LNCaP clone FGC (cell line): Measurements from ENCODE around the gene MRPL55.

Source experiments
- DNase-seq: peaks from one replicate; pipeline ENCODE4 v3.0.0-alpha.2; 2011; ENCODE audit warnings: low read depth
- H3K4me3 ChIP-seq: 2 replicates; pipeline ENCODE4 v1.5.1; 2011; ENCODE audit warnings: mild to moderate bottlenecking, low read depth, low read length, control low read depth
- TF ChIP-seq, protein P1 (sequence below): IDR thresholded peaks from 2 replicates; pipeline ENCODE4 v1.5.1; 2012; ENCODE audit warnings: mild to moderate bottlenecking; ENCODE audit not compliant: control insufficient read depth, insufficient read depth; ENCODE audit errors: extremely low read depth

The MRPL55 gene

GRCh38 chr1:228109073-228109961, at the start of gene MRPL55:
Gene MRPL55 (minus strand): TSS chr1:228109299. CDS start chr1:228108260, 1,039 bp downstream.
- peak; percentile 89 for DNase-seq
- H3K4me3 ChIP-seq, result peak within 1 kb of the TSS; percentile 99
- TF ChIP-seq, protein P1, sequence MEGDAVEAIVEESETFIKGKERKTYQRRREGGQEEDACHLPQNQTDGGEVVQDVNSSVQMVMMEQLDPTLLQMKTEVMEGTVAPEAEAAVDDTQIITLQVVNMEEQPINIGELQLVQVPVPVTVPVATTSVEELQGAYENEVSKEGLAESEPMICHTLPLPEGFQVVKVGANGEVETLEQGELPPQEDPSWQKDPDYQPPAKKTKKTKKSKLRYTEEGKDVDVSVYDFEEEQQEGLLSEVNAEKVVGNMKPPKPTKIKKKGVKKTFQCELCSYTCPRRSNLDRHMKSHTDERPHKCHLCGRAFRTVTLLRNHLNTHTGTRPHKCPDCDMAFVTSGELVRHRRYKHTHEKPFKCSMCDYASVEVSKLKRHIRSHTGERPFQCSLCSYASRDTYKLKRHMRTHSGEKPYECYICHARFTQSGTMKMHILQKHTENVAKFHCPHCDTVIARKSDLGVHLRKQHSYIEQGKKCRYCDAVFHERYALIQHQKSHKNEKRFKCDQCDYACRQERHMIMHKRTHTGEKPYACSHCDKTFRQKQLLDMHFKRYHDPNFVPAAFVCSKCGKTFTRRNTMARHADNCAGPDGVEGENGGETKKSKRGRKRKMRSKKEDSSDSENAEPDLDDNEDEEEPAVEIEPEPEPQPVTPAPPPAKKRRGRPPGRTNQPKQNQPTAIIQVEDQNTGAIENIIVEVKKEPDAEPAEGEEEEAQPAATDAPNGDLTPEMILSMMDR, result no peak

DNA sequence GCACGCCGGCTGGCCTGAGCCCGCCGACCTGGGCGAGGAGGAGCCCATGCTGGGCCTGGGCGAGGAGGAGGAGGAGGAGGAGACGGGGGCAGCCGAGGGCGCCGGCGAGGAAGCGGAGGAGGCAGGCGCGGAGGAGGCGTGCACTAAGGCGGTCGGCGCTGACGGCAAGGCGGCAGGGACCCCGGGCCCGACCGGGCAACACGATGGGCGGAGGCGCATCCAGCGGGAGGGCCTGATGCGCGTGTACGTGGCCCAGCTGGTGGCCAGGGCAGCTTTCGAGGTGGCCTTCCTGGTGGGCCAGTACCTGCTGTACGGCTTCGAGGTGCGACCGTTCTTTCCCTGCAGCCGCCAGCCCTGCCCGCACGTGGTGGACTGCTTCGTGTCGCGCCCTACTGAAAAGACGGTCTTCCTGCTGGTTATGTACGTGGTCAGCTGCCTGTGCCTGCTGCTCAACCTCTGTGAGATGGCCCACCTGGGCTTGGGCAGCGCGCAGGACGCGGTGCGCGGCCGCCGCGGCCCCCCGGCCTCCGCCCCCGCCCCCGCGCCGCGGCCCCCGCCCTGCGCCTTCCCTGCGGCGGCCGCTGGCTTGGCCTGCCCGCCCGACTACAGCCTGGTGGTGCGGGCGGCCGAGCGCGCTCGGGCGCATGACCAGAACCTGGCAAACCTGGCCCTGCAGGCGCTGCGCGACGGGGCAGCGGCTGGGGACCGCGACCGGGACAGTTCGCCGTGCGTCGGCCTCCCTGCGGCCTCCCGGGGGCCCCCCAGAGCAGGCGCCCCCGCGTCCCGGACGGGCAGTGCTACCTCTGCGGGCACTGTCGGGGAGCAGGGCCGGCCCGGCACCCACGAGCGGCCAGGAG, 49.3 kb upstream of the MRPL55 start:
- H3K4me3 ChIP-seq, result no peak overlapping the region
- no peak for DNase-seq
- TF ChIP-seq, protein P1, result no peak

- TF ChIP-seq, protein P1, result no peak
- no peak overlapping the region for H3K4me3 ChIP-seq
- DNase-seq, result no peak
Measured at GRCh38 chr1:228157729-228158126, 48.6 kb upstream of the MRPL55 start.

DNA sequence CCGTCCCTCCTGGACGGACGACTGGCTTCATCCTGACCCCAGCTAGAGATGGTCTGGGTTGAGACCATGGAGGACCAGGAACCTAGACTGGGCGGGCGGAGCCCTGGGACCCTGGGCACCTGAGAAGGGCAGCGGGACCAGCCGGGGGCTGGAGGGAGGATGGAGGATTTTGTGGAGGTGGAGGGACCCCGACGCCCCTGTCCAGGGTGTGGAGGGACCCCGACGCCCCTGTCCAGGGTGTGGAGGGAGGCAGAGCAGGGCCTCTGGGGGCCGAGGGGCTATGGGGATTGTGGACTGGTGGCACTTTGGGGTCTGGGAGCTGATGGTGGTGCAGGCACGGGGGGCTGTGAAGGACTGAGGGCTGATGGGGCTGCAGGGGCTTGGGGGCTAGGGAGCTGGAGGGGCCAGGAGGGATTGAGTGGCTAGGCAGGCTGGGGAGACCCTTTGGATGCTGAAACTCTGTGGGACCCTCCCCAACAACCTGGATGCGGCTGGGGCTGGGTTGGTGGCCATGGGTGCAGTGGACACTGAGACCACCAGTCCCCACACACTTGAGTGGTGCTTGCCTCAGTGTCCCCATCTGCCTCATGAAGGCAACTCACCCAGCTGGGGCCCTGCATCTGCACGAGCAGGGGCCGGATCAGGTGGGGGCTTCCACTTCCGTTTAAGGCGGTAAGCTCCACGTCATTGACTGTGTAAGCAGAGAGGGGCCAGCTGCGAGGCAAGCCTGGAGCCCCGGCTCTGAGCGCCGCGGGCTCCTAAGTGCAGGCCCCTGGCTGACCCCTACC, 48.0 kb upstream of the MRPL55 start:
- no peak overlapping the region for H3K4me3 ChIP-seq
- TF ChIP-seq, protein P1, result no peak
- no peak for DNase-seq

- TF ChIP-seq, protein P1, result no peak
- no peak overlapping the region for H3K4me3 ChIP-seq
- DNase-seq, result no peak
Measured at GRCh38 chr1:228156515-228156881, 47.4 kb upstream of the MRPL55 start.
